HG03060 (cell line): ENCODE measurements around the gene ASRGL1.

Experiments
- ATAC-seq: cut with Tn5 transposase; IDR thresholded peaks from one replicate; pipeline ENCODE4 v1.9.1; 2021; ENCODE audit warnings: low read depth, moderate number of reproducible peaks; ENCODE audit not compliant: unreplicated experiment

The ASRGL1 gene

DNA sequence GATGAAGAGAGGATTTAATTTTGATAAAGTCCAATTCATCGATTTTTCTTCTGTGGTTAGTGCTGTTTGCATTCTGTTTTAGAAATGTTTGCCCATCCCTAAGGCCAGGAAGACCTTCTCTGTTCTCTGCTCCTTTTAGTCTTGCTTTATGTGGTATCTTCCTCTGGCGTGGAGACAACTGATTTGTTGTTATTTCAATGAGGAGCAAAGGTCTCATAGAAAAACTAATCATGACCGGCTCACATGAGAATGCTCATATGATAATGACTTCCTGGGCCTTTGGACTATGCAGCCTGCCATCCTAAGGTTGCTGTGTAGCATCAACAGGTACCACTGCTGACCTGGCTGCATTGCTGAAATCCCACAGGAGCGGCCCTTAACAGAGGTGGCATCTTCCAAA is 101.4 kb downstream of the ASRGL1 start:
- no peak for ATAC-seq

DNA sequence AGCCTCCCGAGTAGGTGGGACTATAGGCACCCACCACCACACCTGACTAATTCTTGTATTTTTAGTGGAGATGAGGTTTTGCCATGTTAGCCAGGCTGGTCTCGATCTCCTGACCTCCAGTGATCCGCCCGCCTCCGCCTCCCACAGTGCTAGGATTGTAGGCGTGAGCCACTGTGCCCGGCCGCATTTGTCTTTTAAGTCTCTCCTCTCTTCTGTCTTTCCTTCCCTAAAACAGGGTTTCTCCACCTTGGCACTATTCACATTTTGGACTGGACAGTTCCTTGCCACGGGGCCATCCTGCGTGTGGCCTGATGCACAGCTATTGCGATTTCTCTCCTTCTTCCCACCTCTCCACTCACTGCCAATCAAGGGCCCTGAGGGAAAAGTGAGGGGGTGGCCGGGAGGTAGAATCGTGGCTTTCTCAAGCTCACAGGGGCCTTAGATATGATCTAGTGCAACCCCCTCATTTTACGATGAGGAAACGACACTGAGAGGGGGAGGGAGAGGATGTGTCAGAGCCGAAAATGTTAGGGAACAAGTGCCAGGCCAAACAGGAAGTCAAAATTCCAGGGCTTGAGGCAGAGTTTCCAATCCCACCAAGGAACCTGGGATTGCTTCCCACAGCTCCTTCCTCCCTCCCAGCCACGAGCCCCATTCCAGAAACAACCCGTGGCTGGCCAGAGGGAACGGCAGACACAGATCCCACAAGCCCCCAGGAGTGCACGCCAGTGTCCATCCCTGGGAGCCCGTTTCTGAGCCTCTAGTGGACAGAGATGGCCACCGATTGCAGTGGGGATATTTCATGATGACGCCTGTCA is 102.7 kb downstream of the ASRGL1 start:
- ATAC-seq: no peak
